ENCODE results near the gene SYCP1. TPM values are rescaled to one million over a fixed set of nuclear protein-coding genes. Genes with fewer than 3 reads are reported as not detected.

Gene SYCP1
- total RNA-seq, 1 donor from 2014 or later = not detected

- H3K27me3 Mint-ChIP-seq (ENCODE audit: insufficient read depth) = peaks cover 6% of the 10 kb centered on the region
- DNase-seq (ENCODE audit: low spot score) = no peak
- H3K27ac Mint-ChIP-seq = no peak overlapping the region
- no peak overlapping the region for H3K4me3 Mint-ChIP-seq
- H3K9me3 Mint-ChIP-seq = no peaks in the 10 kb centered on the region
- H3K4me1 Mint-ChIP-seq (ENCODE audit: low read depth) = peaks cover 3% of the 10 kb centered on the region
- intact Hi-C loops (cut with micrococcal nuclease) = no loop called here
- no peaks in the 10 kb centered on the region for H3K36me3 Mint-ChIP-seq (ENCODE audit: low read depth)
Measured at GRCh38 chr1:115041654-115042053, 187.0 kb downstream of the SYCP1 start.

Other genes with a start within 250 kb of the SYCP1 start
- gene DENND2C, start 184.8 kb upstream of the SYCP1 start, total RNA-seq = 0.16 and 0.24 TPM in 2 replicates
- gene AMPD1, start 159.3 kb upstream of the SYCP1 start, total RNA-seq = 0.56 TPM in 1 of 2 replicates, not detected in the other
- 57.5 and 62.1 TPM in 2 replicates for gene NRAS, start 138.1 kb upstream of the SYCP1 start, total RNA-seq
- 398 and 421 TPM in 2 replicates for gene CSDE1, start 96.9 kb upstream of the SYCP1 start, total RNA-seq
- 59.4 and 65.0 TPM in 2 replicates for gene SIKE1, start 74.2 kb upstream of the SYCP1 start, total RNA-seq
- not detected in 2 replicates for gene TSHB, start 175.0 kb downstream of the SYCP1 start, total RNA-seq
- 0.34 and 0.44 TPM in 2 replicates for gene TSPAN2, start 234.6 kb downstream of the SYCP1 start, total RNA-seq